Measurements from ENCODE around the gene YWHAE. TPM values are rescaled to one million over a fixed set of nuclear protein-coding genes. Genes with fewer than 3 reads are reported as not detected.
A peak's percentile ranks its signal among the peaks of the same experiment; 100 is the strongest.

The YWHAE gene
- total and polyA plus RNA-seq, 9 donors: 288 to 589 (median 452) TPM

DNA sequence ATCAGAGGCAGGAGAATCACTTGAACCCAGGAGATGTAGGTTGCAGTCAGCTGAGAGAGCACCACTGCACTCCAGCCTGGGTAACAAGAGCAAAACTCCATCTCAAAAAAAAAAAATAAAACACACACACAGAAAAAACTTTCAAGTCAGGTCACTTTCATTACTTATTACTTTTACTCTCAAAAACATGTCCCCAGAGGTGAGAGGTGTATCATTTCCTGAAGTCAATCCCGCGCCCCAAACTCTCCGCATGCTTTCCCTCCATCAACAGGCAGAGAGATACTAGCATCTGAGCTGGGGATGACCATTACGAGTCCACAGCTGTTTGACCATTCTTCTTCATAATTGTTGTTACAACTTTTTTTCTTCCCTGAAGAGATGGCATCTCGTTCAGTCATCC, 48.7 kb downstream of the YWHAE start:
- WGBS, 3 donors: 80 to 82% (median 82%) methylated on average over 5 of the region's 5 CpGs
- H3K4me3 ChIP-seq: no peak overlapping the region
- H3K27ac ChIP-seq: no peak overlapping the region
- no peaks in the 10 kb centered on the region for H3K27me3 ChIP-seq
- H3K9me3 ChIP-seq: no peaks in the 10 kb centered on the region
- H3K36me3 ChIP-seq: no peaks in the 10 kb centered on the region
- no peak for DNase-seq
- intact Hi-C loops (cut with DNase I): no loop called here
- no peak for TF ChIP-seq POLR2A (IDR thresholded peaks at IDR 0.05)
- TF ChIP-seq, protein P1, sequence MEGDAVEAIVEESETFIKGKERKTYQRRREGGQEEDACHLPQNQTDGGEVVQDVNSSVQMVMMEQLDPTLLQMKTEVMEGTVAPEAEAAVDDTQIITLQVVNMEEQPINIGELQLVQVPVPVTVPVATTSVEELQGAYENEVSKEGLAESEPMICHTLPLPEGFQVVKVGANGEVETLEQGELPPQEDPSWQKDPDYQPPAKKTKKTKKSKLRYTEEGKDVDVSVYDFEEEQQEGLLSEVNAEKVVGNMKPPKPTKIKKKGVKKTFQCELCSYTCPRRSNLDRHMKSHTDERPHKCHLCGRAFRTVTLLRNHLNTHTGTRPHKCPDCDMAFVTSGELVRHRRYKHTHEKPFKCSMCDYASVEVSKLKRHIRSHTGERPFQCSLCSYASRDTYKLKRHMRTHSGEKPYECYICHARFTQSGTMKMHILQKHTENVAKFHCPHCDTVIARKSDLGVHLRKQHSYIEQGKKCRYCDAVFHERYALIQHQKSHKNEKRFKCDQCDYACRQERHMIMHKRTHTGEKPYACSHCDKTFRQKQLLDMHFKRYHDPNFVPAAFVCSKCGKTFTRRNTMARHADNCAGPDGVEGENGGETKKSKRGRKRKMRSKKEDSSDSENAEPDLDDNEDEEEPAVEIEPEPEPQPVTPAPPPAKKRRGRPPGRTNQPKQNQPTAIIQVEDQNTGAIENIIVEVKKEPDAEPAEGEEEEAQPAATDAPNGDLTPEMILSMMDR (IDR thresholded peaks at IDR 0.05): no peak
- TF ChIP-seq EP300 (IDR thresholded peaks at IDR 0.05): no peak
- peaks cover 1% of the 10 kb centered on the region for H3K4me1 ChIP-seq (ENCODE audit: insufficient read depth)

DNA sequence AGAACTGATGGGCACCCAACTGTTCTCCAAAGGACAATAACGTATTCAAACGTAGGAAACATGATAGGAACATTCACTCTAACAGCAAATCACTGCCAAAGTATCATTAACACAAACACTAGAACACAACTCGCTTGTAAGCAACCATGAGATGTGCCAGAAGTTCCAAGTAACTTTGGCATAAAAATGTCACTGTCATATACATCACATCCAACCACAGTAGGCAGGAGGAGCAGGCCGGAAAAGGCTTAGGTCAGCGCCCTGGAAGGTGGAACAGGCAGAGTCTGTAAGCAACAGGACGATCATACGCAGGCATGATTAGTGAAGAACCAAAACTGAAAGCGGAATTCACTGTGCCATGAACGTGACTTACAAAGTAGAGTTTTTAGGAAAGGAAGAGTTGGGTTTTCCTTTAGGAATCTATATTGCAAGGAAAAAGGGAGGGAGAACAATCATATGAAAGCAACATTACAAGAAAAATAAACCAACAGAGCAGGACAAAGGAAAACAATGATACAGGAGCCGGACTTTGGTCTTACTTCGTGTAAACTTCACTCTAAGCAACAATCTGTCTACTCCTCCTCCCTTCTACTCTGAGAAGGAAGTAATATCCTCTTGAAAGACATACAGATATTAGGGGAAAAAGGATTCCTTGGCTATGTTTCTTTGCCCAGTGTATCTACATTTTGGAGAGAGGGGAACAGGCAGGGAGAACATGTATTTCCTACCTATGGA, 52.3 kb downstream of the YWHAE start:
- intact Hi-C loops (cut with DNase I): no loop called here
- Histone ChIP-seq H3K4me3 (peak overlapping the region; percentile 8), H3K27me3 (no peaks in the 10 kb centered on the region), H3K9me3 (no peaks in the 10 kb centered on the region), H3K27ac (peak overlapping the region in 1 of 2 donors; percentile 64), H3K4me1 (ENCODE audit: insufficient read depth) (peaks cover 1% of the 10 kb centered on the region), H3K36me3 (no peaks in the 10 kb centered on the region)
- 6 to 23% (median 11%) methylated on average over 11 of the region's 11 CpGs for WGBS, 3 donors
- peak in 1 of 5 donors; percentile 42 for DNase-seq
- TF ChIP-seq EP300 (IDR thresholded peaks at IDR 0.05): no peak
- no peak for TF ChIP-seq POLR2A (IDR thresholded peaks at IDR 0.05)
- TF ChIP-seq, protein P1 (IDR thresholded peaks at IDR 0.05): no peak

DNA sequence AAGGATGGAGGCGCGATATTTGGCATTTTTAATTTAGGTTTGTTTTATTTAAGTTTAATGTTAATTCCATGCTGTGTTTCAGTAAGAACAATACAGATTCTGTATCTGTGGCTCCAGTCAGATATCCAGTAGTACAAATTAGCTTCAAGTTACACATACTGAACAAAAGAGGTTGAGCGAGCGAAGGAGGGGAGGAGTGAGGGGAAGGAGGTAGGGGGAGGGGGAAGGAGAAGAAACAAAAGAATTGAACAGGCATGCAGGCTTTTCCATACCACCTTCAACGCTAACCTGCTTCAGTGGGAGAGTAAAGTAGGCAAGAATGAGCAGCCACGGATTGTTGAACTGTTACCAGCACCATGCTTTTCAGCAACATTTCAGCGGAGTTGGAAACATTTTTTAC, 55.5 kb downstream of the YWHAE start:
- Histone ChIP-seq H3K36me3 (no peaks in the 10 kb centered on the region), H3K4me1 (ENCODE audit: insufficient read depth) (peaks cover 1% of the 10 kb centered on the region), H3K27me3 (no peaks in the 10 kb centered on the region), H3K4me3 (no peak overlapping the region), H3K27ac (no peak overlapping the region), H3K9me3 (no peaks in the 10 kb centered on the region)
- intact Hi-C loops (cut with DNase I): no loop called here
- DNase-seq: no peak
- WGBS, 3 donors: 86 to 90% (median 89%) methylated on average over 7 of the region's 7 CpGs
- TF ChIP-seq, protein P1 (IDR thresholded peaks at IDR 0.05): no peak
- TF ChIP-seq POLR2A (IDR thresholded peaks at IDR 0.05) (no peak), EP300 (IDR thresholded peaks at IDR 0.05) (no peak)

DNA sequence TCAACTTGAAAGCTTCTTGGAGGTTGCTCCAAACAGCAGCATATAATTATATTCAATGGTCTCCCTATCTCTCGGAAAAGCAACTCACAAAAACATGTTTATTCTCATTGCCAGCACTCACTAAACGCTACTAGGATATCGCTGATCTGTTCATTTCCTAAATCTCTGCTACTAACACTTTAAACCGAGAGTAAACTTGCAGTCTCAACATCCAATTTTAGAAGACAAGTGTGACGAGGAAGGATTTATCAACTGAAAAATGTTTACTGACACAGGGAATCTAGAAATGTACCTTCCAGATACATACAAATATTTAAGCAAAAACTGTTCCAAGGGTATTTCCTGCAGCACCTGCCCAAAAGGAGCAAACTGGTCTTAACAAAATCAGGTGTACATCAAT, 56.5 kb downstream of the YWHAE start:
- Histone ChIP-seq H3K4me1 (ENCODE audit: insufficient read depth) (peaks cover 1% of the 10 kb centered on the region), H3K4me3 (no peak overlapping the region), H3K9me3 (no peaks in the 10 kb centered on the region), H3K36me3 (no peaks in the 10 kb centered on the region), H3K27ac (no peak overlapping the region), H3K27me3 (no peaks in the 10 kb centered on the region)
- DNase-seq: no peak
- intact Hi-C loops (cut with DNase I): no loop called here
- 82 to 87% (median 87%) methylated on average over 5 of the region's 5 CpGs for WGBS, 3 donors
- TF ChIP-seq, protein P1 (IDR thresholded peaks at IDR 0.05): no peak
- TF ChIP-seq EP300 (IDR thresholded peaks at IDR 0.05) (no peak), POLR2A (IDR thresholded peaks at IDR 0.05) (no peak)

Measured in ovary (tissue), 9 donors.